HFFc6 (cell line): ENCODE measurements around the gene ECE1. TPM values are rescaled to one million over a fixed set of nuclear protein-coding genes. Genes with fewer than 3 reads are reported as not detected.

Source experiments
- DNase-seq: peaks from one replicate; pipeline ENCODE4 v3.0.0-alpha.2; 2018
- H3K27ac Mint-ChIP-seq: 2 replicates; pipeline ENCODE4 v1.8.0; 2020; ENCODE audit warnings: mild to moderate bottlenecking, mixed read lengths
- H3K27me3 Mint-ChIP-seq: 2 replicates; pipeline ENCODE4 v1.8.0; 2021; ENCODE audit warnings: mild to moderate bottlenecking, moderate library complexity, mixed read lengths; ENCODE audit not compliant: insufficient read depth
- H3K36me3 Mint-ChIP-seq: 2 replicates; pipeline ENCODE4 v1.8.0; 2021; ENCODE audit warnings: low read depth, mixed read lengths
- H3K4me1 Mint-ChIP-seq: 2 replicates; pipeline ENCODE4 v1.8.0; 2020; ENCODE audit warnings: low read depth, mixed read lengths
- H3K4me3 Mint-ChIP-seq: 2 replicates; pipeline ENCODE4 v1.8.0; 2020; ENCODE audit warnings: mild to moderate bottlenecking, moderate library complexity, mixed read lengths
- H3K9me3 Mint-ChIP-seq: 2 replicates; pipeline ENCODE4 v1.8.0; 2020; ENCODE audit warnings: mild to moderate bottlenecking, mixed read lengths
- total RNA-seq, 6 experiments: library from RNA; stranded (reverse); fragmentation: NEBNext Ultra II Directional; extraction: Animal tissue kit (Norgen Biotek cat#: 25700); gene quantifications; 2 replicates in 1 of 6; 3 replicates in 5 of 6; pipeline ENCODE4 v1.2.3, GENCODE V29; 2021
- TF ChIP-seq, protein P1 (sequence below): fragments of 200-600 bp; sonication (generic); IDR thresholded peaks from 2 replicates; pipeline ENCODE4 v1.5.0; 2021; ENCODE audit warnings: antibody characterized with exemption, mild to moderate bottlenecking

ECE1 gene
- total RNA-seq, 6 experiments from 2014 or later: 116 to 134 (median 124) TPM

DNA sequence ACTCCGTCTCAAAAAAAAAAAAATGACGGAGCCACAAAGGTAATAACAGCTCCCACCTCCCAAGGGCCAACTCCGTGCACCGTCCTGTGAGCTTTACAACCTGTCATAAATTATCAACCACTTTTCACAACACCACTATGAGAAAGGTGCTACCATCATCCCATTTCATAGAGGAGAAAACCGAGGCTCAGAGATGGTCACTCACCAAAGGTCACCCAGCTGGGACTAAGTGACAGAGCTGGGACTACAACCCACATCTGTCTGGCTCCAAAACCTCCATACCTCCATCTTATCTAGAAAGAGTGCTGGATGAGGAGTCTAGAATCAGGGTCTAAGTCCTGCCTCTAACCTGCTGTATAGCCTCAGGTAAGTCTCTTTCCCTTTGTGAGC lies 43.6 kb upstream of the ECE1 start:
- Mint-ChIP-seq H3K9me3 (no peaks in the 10 kb centered on the region), H3K4me3 (peak overlapping the region; percentile 86), H3K27me3 (peaks cover 1% of the 10 kb centered on the region), H3K27ac (peak overlapping the region; percentile 97), H3K36me3 (no peaks in the 10 kb centered on the region), H3K4me1 (peaks cover 72% of the 10 kb centered on the region)
- TF ChIP-seq, protein P1, sequence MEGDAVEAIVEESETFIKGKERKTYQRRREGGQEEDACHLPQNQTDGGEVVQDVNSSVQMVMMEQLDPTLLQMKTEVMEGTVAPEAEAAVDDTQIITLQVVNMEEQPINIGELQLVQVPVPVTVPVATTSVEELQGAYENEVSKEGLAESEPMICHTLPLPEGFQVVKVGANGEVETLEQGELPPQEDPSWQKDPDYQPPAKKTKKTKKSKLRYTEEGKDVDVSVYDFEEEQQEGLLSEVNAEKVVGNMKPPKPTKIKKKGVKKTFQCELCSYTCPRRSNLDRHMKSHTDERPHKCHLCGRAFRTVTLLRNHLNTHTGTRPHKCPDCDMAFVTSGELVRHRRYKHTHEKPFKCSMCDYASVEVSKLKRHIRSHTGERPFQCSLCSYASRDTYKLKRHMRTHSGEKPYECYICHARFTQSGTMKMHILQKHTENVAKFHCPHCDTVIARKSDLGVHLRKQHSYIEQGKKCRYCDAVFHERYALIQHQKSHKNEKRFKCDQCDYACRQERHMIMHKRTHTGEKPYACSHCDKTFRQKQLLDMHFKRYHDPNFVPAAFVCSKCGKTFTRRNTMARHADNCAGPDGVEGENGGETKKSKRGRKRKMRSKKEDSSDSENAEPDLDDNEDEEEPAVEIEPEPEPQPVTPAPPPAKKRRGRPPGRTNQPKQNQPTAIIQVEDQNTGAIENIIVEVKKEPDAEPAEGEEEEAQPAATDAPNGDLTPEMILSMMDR: no peak
- DNase-seq: no peak

DNA sequence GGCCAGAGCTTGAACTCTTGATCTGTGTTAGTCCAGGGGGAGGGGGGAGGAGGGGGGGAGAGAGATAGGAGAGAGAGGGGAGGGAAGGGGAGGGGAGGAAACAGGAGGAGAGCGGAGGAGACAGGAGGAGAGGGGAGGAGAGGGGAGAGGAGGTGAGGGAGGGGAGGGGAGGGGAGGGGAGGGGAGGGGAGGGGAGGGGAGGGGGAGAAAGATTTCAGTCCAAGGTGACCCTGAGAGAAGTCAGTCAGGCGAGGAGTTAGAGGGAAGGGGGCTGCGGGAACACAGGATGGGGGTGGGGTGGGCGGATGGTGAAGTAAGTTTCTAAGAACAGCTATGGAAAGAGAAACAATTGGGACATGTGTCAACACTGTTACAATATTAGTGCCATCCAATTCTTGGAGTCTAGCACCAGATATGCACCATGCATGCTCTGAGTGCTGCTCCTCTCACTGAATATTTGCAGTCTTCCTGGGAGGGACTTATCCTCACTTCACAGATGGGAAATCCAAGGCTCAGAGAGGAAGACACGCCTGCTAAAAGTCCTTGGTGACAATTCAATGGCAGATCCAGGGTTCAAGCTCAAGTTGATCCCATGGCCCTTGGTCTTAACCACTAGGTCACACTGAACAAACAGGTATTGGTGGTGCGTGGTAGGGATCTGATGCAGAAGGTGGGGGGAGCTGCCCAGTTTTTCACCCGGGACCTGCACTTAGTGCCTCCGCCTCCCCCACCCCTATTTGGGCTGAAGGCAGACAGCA lies 42.5 kb upstream of the ECE1 start:
- TF ChIP-seq, protein P1: no peak
- Mint-ChIP-seq H3K9me3 (no peaks in the 10 kb centered on the region), H3K4me1 (peaks cover 62% of the 10 kb centered on the region), H3K4me3 (no peak overlapping the region; the same call in 1 of the 2 replicates), H3K27me3 (peaks cover 1% of the 10 kb centered on the region), H3K36me3 (peaks cover 5% of the 10 kb centered on the region), H3K27ac (peak overlapping the region; percentile 38; the same call in 1 of the 2 replicates)
- no peak for DNase-seq

- Mint-ChIP-seq H3K36me3 (peaks cover 5% of the 10 kb centered on the region), H3K27me3 (peaks cover 1% of the 10 kb centered on the region), H3K4me1 (peaks cover 54% of the 10 kb centered on the region), H3K9me3 (no peaks in the 10 kb centered on the region), H3K27ac (no peak overlapping the region), H3K4me3 (no peak overlapping the region)
- DNase-seq: no peak
- TF ChIP-seq, protein P1: no peak
Observed at GRCh38 chr1:21331752-21332478, 41.7 kb upstream of the ECE1 start.

GRCh38 chr1:21330544-21330943 lies 40.3 kb upstream of the ECE1 start:
- peak overlapping the region; percentile 50; the same call in 1 of the 2 replicates for H3K27ac Mint-ChIP-seq

GRCh38 chr1:21329209-21329844 lies 39.1 kb upstream of the ECE1 start:
- Mint-ChIP-seq H3K36me3 (peaks cover 5% of the 10 kb centered on the region), H3K9me3 (no peaks in the 10 kb centered on the region), H3K27ac (peak overlapping the region; percentile 11; the same call in 1 of the 2 replicates), H3K4me1 (peaks cover 49% of the 10 kb centered on the region), H3K4me3 (no peak overlapping the region), H3K27me3 (no peaks in the 10 kb centered on the region; the same call in 1 of the 2 replicates)
- TF ChIP-seq, protein P1: no peak
- no peak for DNase-seq

More at GRCh38 chr1:21330544-21330943, 40.3 kb upstream of the ECE1 start:
- peaks cover 49% of the 10 kb centered on the region for H3K4me1 Mint-ChIP-seq
- H3K27me3 Mint-ChIP-seq: peaks cover 1% of the 10 kb centered on the region
- no peak overlapping the region for H3K4me3 Mint-ChIP-seq
- no peak for DNase-seq
- peaks cover 5% of the 10 kb centered on the region for H3K36me3 Mint-ChIP-seq
- no peaks in the 10 kb centered on the region for H3K9me3 Mint-ChIP-seq
- TF ChIP-seq, protein P1: no peak
